DMS153 treated with DMSO at 0.1 percent for 48 hours (cell line): Measurements from ENCODE around the gene TYW3.

Experiments
- DNase-seq: peaks from one replicate; lab custom pipeline; 2025; ENCODE audit not compliant: unreplicated experiment; lab: John Stamatoyannopoulos, UW

The TYW3 gene

GRCh38 chr1:74780594-74780993 lies 47.6 kb downstream of the TYW3 start:
- DNase-seq, result no peak

GRCh38 chr1:74785944-74786343 lies 53.0 kb downstream of the TYW3 start:
- DNase-seq, result no peak

GRCh38 chr1:74790453-74790852 lies 57.5 kb downstream of the TYW3 start:
- no peak for DNase-seq

- no peak for DNase-seq
Measured at GRCh38 chr1:74791491-74791890, 58.5 kb downstream of the TYW3 start.

- DNase-seq, result no peak
Measured at GRCh38 chr1:74799119-74799657, 66.2 kb downstream of the TYW3 start.

- DNase-seq, result no peak
Measured at GRCh38 chr1:74811436-74812179, 78.7 kb downstream of the TYW3 start.

GRCh38 chr1:74812180-74812541 lies 79.2 kb downstream of the TYW3 start:
- no peak for DNase-seq
